Loucy (cell line): Measurements from ENCODE around the gene CEP41.

Experiments used
- H2AFZ ChIP-seq: fragments of 200-600 bp; sonication (generic); 2 replicates; pipeline ENCODE4 v1.6.0; 2016; ENCODE audit warnings: antibody characterized with exemption, mild to moderate bottlenecking, low read length, moderate library complexity
- H3F3A ChIP-seq: fragments of 200-600 bp; 2 replicates; pipeline ENCODE4 v1.6.0; 2016; ENCODE audit warnings: antibody characterized with exemption, low read depth, mild to moderate bottlenecking
- H3K27me3 ChIP-seq: fragments of 200-600 bp; sonication (generic); 2 replicates; pipeline ENCODE4 v1.6.1; 2014; ENCODE audit warnings: low read length, mild to moderate bottlenecking; ENCODE audit not compliant: insufficient read depth, poor library complexity, severe bottlenecking
- H3K36me3 ChIP-seq: fragments of 200-600 bp; sonication (generic); 2 replicates; pipeline ENCODE4 v1.6.1; 2016; ENCODE audit warnings: low read length; ENCODE audit not compliant: insufficient read depth
- H3K4me1 ChIP-seq: fragments of 200-600 bp; sonication (generic); 2 replicates; pipeline ENCODE4 v1.5.1; 2014; ENCODE audit warnings: low read length, mild to moderate bottlenecking; ENCODE audit not compliant: insufficient read depth, poor library complexity, severe bottlenecking
- H3K4me2 ChIP-seq: fragments of 200-600 bp; sonication (generic); 2 replicates; pipeline ENCODE4 v1.6.0; 2014; ENCODE audit warnings: antibody characterized with exemption, low read length, low read depth, mild to moderate bottlenecking; ENCODE audit not compliant: poor library complexity, severe bottlenecking
- H3K4me3 ChIP-seq: fragments of 200-600 bp; sonication (generic); 2 replicates; pipeline ENCODE4 v1.5.1; 2014; ENCODE audit warnings: low read length, mild to moderate bottlenecking, mixed read lengths; ENCODE audit not compliant: poor library complexity, severe bottlenecking
- H3K79me2 ChIP-seq: fragments of 200-600 bp; sonication (generic); 2 replicates; pipeline ENCODE4 v1.6.1; 2014; ENCODE audit warnings: low read length; ENCODE audit not compliant: insufficient read depth
- H3K9ac ChIP-seq: fragments of 200-600 bp; sonication (generic); 2 replicates; pipeline ENCODE4 v1.6.0; 2014; ENCODE audit warnings: mild to moderate bottlenecking, low read depth, low read length, moderate library complexity; ENCODE audit not compliant: poor library complexity, severe bottlenecking
- H3K9me2 ChIP-seq: fragments of 200-600 bp; sonication (generic); replicated peaks from 2 replicates; pipeline ENCODE4 v1.6.1; 2016; ENCODE audit warnings: low read depth, low read length, mixed read lengths
- H3K9me3 ChIP-seq: fragments of 200-600 bp; sonication (generic); 2 replicates; pipeline ENCODE4 v1.6.1; 2014; ENCODE audit warnings: mild to moderate bottlenecking, antibody characterized with exemption, low read length, low read depth; ENCODE audit not compliant: insufficient read depth
- H4K20me1 ChIP-seq: fragments of 200-600 bp; sonication (generic); 2 replicates; pipeline ENCODE4 v1.6.0; 2014; ENCODE audit warnings: antibody characterized with exemption, low read length, mild to moderate bottlenecking; ENCODE audit not compliant: insufficient read depth, poor library complexity, severe bottlenecking
- CTCF ChIP-seq: fragments of 200-600 bp; sonication (generic); conservative IDR thresholded peaks from 2 replicates; pipeline ENCODE4 v1.5.1; 2014; ENCODE audit warnings: mild to moderate bottlenecking, antibody characterized with exemption, low read length
- EZH2phosphoT487 ChIP-seq: fragments of 200-600 bp; IDR thresholded peaks from 2 replicates; pipeline ENCODE4 v1.6.1; 2018; ENCODE audit warnings: antibody characterized with exemption, mild to moderate bottlenecking, moderate library complexity, borderline replicate concordance

Gene CEP41

DNA sequence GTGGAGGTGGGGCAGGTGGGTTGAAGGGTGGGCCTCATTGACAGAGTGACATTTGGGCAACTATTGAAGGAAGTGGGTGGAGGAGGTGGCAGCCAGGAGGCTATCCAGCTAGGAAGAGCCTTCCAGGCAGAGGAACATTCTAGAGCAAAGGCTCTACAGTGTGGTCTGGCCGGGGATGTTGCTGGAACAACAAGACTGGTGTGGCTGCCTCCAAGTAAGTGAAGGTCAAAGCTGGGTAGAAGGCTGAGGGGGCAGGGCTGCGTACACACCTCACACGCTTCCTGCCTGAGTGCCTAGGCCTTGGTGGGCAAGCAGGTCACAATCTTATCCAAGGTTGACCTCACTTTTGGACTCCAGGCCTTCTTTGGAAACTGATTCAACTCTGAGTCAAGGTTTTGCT lies 53.9 kb downstream of the CEP41 start:
- Histone ChIP-seq H3K27me3 (no peaks in the 10 kb centered on the region), H3K4me1 (no peaks in the 10 kb centered on the region), H3K4me2 (no peak overlapping the region), H2AFZ (no peak overlapping the region), H3F3A (no peaks in the 10 kb centered on the region), H3K9me3 (no peaks in the 10 kb centered on the region), H4K20me1 (no peaks in the 10 kb centered on the region), H3K9me2 (no peaks in the 10 kb centered on the region), H3K9ac (no peak overlapping the region), H3K79me2 (no peaks in the 10 kb centered on the region), H3K36me3 (no peaks in the 10 kb centered on the region), H3K4me3 (no peak overlapping the region)
- TF ChIP-seq EZH2phosphoT487 (no peak), CTCF (no peak)

- H3K27me3 ChIP-seq: no peaks in the 10 kb centered on the region
- no peak for TF ChIP-seq EZH2phosphoT487
- no peak for TF ChIP-seq CTCF
- no peak overlapping the region for H3K9ac ChIP-seq
These were observed 55.2 kb downstream of the CEP41 start for GRCh38 chr7:130385600-130386066.

GRCh38 chr7:130384841-130385599 lies 55.8 kb downstream of the CEP41 start:
- Histone ChIP-seq H3K4me1 (no peaks in the 10 kb centered on the region), H3K4me3 (no peak overlapping the region), H3K27me3 (no peaks in the 10 kb centered on the region), H3K4me2 (no peak overlapping the region), H4K20me1 (no peaks in the 10 kb centered on the region), H3K9ac (no peak overlapping the region), H3K79me2 (no peaks in the 10 kb centered on the region), H2AFZ (no peak overlapping the region), H3K36me3 (no peaks in the 10 kb centered on the region), H3F3A (no peaks in the 10 kb centered on the region), H3K9me3 (no peaks in the 10 kb centered on the region), H3K9me2 (no peaks in the 10 kb centered on the region)
- TF ChIP-seq CTCF (no peak), EZH2phosphoT487 (no peak)

More at GRCh38 chr7:130385600-130386066, 55.2 kb downstream of the CEP41 start:
- Histone ChIP-seq H3K9me2 (no peaks in the 10 kb centered on the region), H3K36me3 (no peaks in the 10 kb centered on the region), H4K20me1 (no peaks in the 10 kb centered on the region), H3K4me1 (no peaks in the 10 kb centered on the region), H3F3A (no peaks in the 10 kb centered on the region), H3K4me2 (no peak overlapping the region), H3K9me3 (no peaks in the 10 kb centered on the region), H3K4me3 (no peak overlapping the region), H2AFZ (no peak overlapping the region), H3K79me2 (no peaks in the 10 kb centered on the region)
